GM18517 (cell line): Measurements from ENCODE around the gene MRAS.
"Not testable (repeated sequence)": the region's sequence is repeated elsewhere in the genome, so short reads cannot be mapped to it uniquely, and the experiment has no call there.

Experiments
- ATAC-seq: cut with Tn5 transposase; IDR thresholded peaks from one replicate; pipeline ENCODE4 v1.9.1; 2021; ENCODE audit warnings: mild to moderate bottlenecking, moderate library complexity; ENCODE audit not compliant: unreplicated experiment

Gene MRAS

GRCh38 chr3:138442433-138442832, 94.1 kb downstream of the MRAS start:
- ATAC-seq: no peak

- no peak for ATAC-seq
Measured at GRCh38 chr3:138443091-138443490, 94.7 kb downstream of the MRAS start.

GRCh38 chr3:138443521-138444503, 95.4 kb downstream of the MRAS start:
- ATAC-seq: no peak

GRCh38 chr3:138445236-138445635, 96.9 kb downstream of the MRAS start:
- no peak for ATAC-seq

- ATAC-seq: no peak
Measured at GRCh38 chr3:138445654-138446053, 97.3 kb downstream of the MRAS start.

- no peak for ATAC-seq
Measured at GRCh38 chr3:138448631-138449030, 100.3 kb downstream of the MRAS start.

- no peak for ATAC-seq
Measured at GRCh38 chr3:138449490-138449889, 101.1 kb downstream of the MRAS start.

GRCh38 chr3:138450181-138450580, 101.8 kb downstream of the MRAS start:
- ATAC-seq: no peak

GRCh38 chr3:138450704-138451424, 102.5 kb downstream of the MRAS start:
- no peak for ATAC-seq

- no peak for ATAC-seq
Measured at GRCh38 chr3:138451595-138452162, 103.3 kb downstream of the MRAS start.

- no peak for ATAC-seq
Measured at GRCh38 chr3:138452436-138452835, 104.1 kb downstream of the MRAS start.

- not testable (repeated sequence) for ATAC-seq
Measured at GRCh38 chr3:138453940-138454339, 105.6 kb downstream of the MRAS start.
